Right lobe of liver (tissue), 6 donors: ENCODE measurements around the gene CHMP4B. TPM values are rescaled to one million over a fixed set of nuclear protein-coding genes. Genes with fewer than 3 reads are reported as not detected.

Experiments
- ATAC-seq, 4 donors: fragments of 200-7000 bp; cut with Tn5 transposase; one replicate each; pipeline ENCODE4 v1.9.1; 2020; ENCODE audit warnings: mild to moderate bottlenecking in 4 of 4, moderate library complexity in 4 of 4
- DNase-seq, 3 donors: peaks; one replicate each; pipeline ENCODE4 v3.0.0-alpha.2; 2020
- H3K27ac ChIP-seq, 3 donors: fragments of 200-600 bp; one replicate each; pipeline ENCODE4 v1.8.0; 2022
- H3K27me3 ChIP-seq, 2 donors: fragments of 200-600 bp; one replicate each; pipeline ENCODE4 v1.8.0; 2022
- H3K36me3 ChIP-seq, 4 donors: fragments of 200-600 bp; sonication (generic) in 1 of 4; one replicate each; pipeline versions ENCODE4 v1.5.1 to v1.8.0; 2017 to 2022; ENCODE audit warnings: control low read depth in 1 of 4
- H3K4me1 ChIP-seq, 4 donors: fragments of 200-600 bp; sonication (generic) in 1 of 4; one replicate each; pipeline versions ENCODE4 v1.5.1 to v1.8.0; 2017 to 2022; ENCODE audit warnings: control low read depth in 1 of 4
- H3K4me3 ChIP-seq, 3 donors: fragments of 200-600 bp; one replicate each; pipeline ENCODE4 v1.8.0; 2022
- H3K9me3 ChIP-seq, 4 donors: fragments of 200-600 bp; sonication (generic) in 1 of 4; one replicate each; pipeline versions ENCODE4 v1.5.1 to v1.8.0; 2017 to 2022; ENCODE audit warnings: control low read depth in 1 of 4
- POLR2A ChIP-seq: fragments of 450-650 bp; IDR thresholded peaks from one replicate; pipeline ENCODE4 v1.6.1; 2017; ENCODE audit warnings: antibody characterized with exemption, mild to moderate bottlenecking
- WGBS: methylation state at CpG from one replicate; pipeline ENCODE4 v1.1.6; 2018; ENCODE audit warnings: low coverage, low lambda C conversion rate; ENCODE audit not compliant: insufficient coverage; ENCODE audit errors: missing lambda C conversion rate; 5-methylcytosine and 5-hydroxymethylcytosine counted together
- intact Hi-C, 2 donors: fragments of 100-400 bp; cut with DNase I; formaldehyde crosslinking; loops; one replicate each; pipeline versions ENCODE4 v1.11.2 to v1.14.1; 2022
- total RNA-seq, 6 experiments: library from RNA; depleted of rRNA in 2 of 6; stranded (reverse); fragments of >200 nt in 2 of 6; fragmentation: NEBNext Ultra II Directional in 3 of 6; extraction: Animal tissue kit (Norgen Biotek cat#: 25700) in 3 of 6; gene quantifications; one replicate each; pipeline versions ENCODE4 v1.1.0 to v1.2.4, GENCODE V29; 2016 to 2023
- TF ChIP-seq, protein P1 (sequence below), 4 donors: fragments of 200-600 bp in 3 of 4; fragments of 450-650 bp in 1 of 4; IDR thresholded peaks; one replicate each; pipeline versions ENCODE4 v1.5.1 to v1.8.0; 2016 to 2022; ENCODE audit warnings: antibody characterized with exemption in 4 of 4, mild to moderate bottlenecking in 2 of 4
- donor health status: DM: no; HTN: yes; CAD: no.
- donor health status: DM: no; HTN: no; CAD: no.
- donor health status: DM: no; HTN: no; CAD: no.
- donor health status: DM: no; HTN: yes; CAD: no.
- donor health status: DM: no; HTN: yes; CAD: no.

Gene CHMP4B
- total RNA-seq, 6 experiments from 2014 or later: 21.0 to 40.8 (median 28.3) TPM

DNA sequence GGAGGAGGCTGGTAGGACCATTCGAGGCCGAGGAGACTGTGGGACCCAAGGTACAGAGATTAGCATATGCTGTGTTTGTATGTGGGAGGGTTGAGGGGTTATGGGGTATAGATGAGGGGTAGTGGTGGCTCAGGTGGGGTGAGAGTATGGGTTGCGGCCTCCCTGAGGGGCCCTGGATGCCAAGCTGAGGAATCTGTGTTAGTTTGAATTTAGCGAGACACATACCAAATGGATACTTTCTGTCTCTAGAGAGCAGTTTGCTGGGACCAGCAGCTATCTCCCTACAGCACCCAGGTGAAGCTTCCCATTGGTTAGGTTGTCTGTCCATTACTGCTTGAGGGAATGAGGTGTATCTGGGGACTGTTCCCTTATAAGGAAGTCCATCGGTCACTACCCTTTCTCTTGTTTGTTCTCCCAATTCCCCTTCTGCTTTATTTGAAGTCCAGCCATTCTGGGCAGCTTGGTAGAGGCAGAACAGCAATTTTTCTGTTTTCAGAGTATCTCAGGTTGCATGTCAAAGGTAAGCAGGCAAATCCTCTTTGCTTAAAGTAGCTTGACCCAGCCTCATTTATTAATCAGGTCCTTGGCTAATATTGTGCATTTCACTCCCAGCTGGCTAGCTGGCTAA is 15.2 kb downstream of the CHMP4B start:
- Histone ChIP-seq H3K27me3 (no peaks in the 10 kb centered on the region), H3K27ac (peak overlapping the region in 2 of 3 donors; percentile 39 to 77), H3K4me1 (peaks cover 0 to 45% (median 14%) of the 10 kb centered on the region in 4 donors), H3K36me3 (no peaks in the 10 kb centered on the region), H3K4me3 (no peak overlapping the region), H3K9me3 (no peaks in the 10 kb centered on the region)
- DNase-seq (no peak), ATAC-seq (peak; percentile 69 to 94 (median 82))
- intact Hi-C loops: no loop called here
- 67% methylated on average over 4 of the region's 5 CpGs for WGBS
- TF ChIP-seq POLR2A: no peak
- TF ChIP-seq, protein P1, sequence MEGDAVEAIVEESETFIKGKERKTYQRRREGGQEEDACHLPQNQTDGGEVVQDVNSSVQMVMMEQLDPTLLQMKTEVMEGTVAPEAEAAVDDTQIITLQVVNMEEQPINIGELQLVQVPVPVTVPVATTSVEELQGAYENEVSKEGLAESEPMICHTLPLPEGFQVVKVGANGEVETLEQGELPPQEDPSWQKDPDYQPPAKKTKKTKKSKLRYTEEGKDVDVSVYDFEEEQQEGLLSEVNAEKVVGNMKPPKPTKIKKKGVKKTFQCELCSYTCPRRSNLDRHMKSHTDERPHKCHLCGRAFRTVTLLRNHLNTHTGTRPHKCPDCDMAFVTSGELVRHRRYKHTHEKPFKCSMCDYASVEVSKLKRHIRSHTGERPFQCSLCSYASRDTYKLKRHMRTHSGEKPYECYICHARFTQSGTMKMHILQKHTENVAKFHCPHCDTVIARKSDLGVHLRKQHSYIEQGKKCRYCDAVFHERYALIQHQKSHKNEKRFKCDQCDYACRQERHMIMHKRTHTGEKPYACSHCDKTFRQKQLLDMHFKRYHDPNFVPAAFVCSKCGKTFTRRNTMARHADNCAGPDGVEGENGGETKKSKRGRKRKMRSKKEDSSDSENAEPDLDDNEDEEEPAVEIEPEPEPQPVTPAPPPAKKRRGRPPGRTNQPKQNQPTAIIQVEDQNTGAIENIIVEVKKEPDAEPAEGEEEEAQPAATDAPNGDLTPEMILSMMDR (IDR thresholded peaks at IDR 0.05): no peak

- Histone ChIP-seq H3K4me3 (no peak overlapping the region), H3K4me1 (peaks cover 0 to 45% (median 14%) of the 10 kb centered on the region in 4 donors), H3K9me3 (no peaks in the 10 kb centered on the region), H3K27ac (peak overlapping the region in 1 of 3 donors; percentile 77), H3K36me3 (no peaks in the 10 kb centered on the region), H3K27me3 (no peaks in the 10 kb centered on the region)
- ATAC-seq: no peak
- no peak for TF ChIP-seq POLR2A
- TF ChIP-seq, protein P1 (IDR thresholded peaks at IDR 0.05): no peak
- WGBS: 67% methylated on average over 2 of the region's 2 CpGs
- intact Hi-C loops: no loop called here
- DNase-seq: no peak
Observed at GRCh38 chr20:33827109-33827508, 16.0 kb downstream of the CHMP4B start.

DNA sequence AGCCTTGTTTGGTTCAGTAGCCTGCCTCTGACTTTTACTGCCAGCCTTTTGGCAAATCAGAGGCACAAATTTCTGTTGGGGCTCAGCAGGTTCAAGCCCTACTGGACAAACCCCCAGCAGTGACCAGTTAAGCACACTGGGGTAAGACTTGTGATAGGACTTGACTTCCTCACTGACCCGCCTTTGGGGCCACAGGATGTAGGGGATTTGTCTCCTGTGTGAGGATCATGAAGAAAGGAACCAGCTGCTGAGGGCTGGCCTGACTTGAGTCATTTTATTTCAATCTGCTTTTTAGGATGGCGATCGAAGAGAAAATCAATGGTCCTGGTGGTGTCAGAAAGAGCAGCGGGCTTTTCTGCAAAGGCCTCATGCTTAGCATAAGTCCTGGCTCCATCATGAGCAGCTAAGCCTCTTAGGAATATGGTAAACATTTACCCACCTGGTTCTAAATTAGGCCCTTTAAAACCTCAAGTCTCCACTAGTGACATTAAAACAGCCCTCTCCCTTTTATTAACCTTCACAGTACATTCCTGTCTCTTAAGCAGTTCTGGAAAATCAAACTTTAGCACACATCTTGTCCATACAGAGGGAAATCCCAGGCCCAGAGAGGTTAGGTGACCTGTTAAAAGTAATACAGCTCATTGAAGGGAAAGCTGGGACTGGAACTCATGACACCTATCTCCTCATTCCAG is 16.6 kb downstream of the CHMP4B start:
- H3K27me3 ChIP-seq: no peaks in the 10 kb centered on the region
- H3K9me3 ChIP-seq: no peaks in the 10 kb centered on the region
- 95% methylated on average over 4 of the region's 4 CpGs for WGBS
- no peaks in the 10 kb centered on the region for H3K36me3 ChIP-seq
- intact Hi-C loops: no loop called here
- H3K27ac ChIP-seq: no peak overlapping the region
- H3K4me1 ChIP-seq: peaks cover 0 to 45% (median 14%) of the 10 kb centered on the region in 4 donors
- no peak overlapping the region for H3K4me3 ChIP-seq
- DNase-seq (no peak), ATAC-seq (no peak)
- TF ChIP-seq, protein P1 (IDR thresholded peaks at IDR 0.05): no peak
- TF ChIP-seq POLR2A: no peak

- DNase-seq: no peak
- intact Hi-C loops: no loop called here
- H3K4me1 ChIP-seq: peaks cover 0 to 48% (median 14%) of the 10 kb centered on the region in 4 donors
Observed at GRCh38 chr20:33828326-33828844, 17.2 kb downstream of the CHMP4B start.

More at GRCh38 chr20:33828326-33828844, 17.2 kb downstream of the CHMP4B start:
- ATAC-seq: no peak
- H3K4me3 ChIP-seq: no peak overlapping the region
- TF ChIP-seq, protein P1 (IDR thresholded peaks at IDR 0.05): no peak
- TF ChIP-seq POLR2A: no peak
- no peaks in the 10 kb centered on the region for H3K9me3 ChIP-seq
- no peaks in the 10 kb centered on the region for H3K27me3 ChIP-seq
- H3K27ac ChIP-seq: no peak overlapping the region
- WGBS: 77% methylated on average over 5 of the region's 9 CpGs
- no peaks in the 10 kb centered on the region for H3K36me3 ChIP-seq
